ENCODE results near the gene SRL.

GRCh38 chr16:4139968-4140367 lies 101.9 kb downstream of the SRL start:
- TF ChIP-seq POLR2AphosphoS5 (IDR thresholded peaks at IDR 0.05; ENCODE audit: borderline replicate concordance, low read depth, low read length) = no peak
- TF ChIP-seq EZH2 (IDR thresholded peaks at IDR 0.05) = no peak
